Activated B cell treated with CpG ODN at 0.5 μM for 24 hours (primary cell): Measurements from ENCODE around the gene EIF1AD. TPM values are rescaled to one million over a fixed set of nuclear protein-coding genes. Genes with fewer than 3 reads are reported as not detected.

Experiments used
- ATAC-seq: fragments of 200-7000 bp; cut with Tn5 transposase; one replicate; pipeline ENCODE4 v1.10.0; 2021; ENCODE audit warnings: low read depth, mild to moderate bottlenecking, moderate library complexity
- CTCF ChIA-PET: fragments of 350-600 bp; sonication (Branson Sonifier 250); formaldehyde crosslinking; loops from one replicate; lab custom pipeline; 2021; ENCODE audit warnings: antibody characterized with exemption; lab: Charles Lee
- POLR2A ChIA-PET: fragments of 350-600 bp; sonication (Branson Sonifier 250); formaldehyde crosslinking; loops from one replicate; lab custom pipeline; 2021; ENCODE audit warnings: antibody characterized with exemption; lab: Charles Lee
- DNase-seq: peaks from one replicate; pipeline ENCODE4 v3.0.0; 2022
- H3K27ac Mint-ChIP-seq: one replicate; pipeline ENCODE4 v1.8.0; 2020; ENCODE audit warnings: mixed read lengths
- H3K27me3 Mint-ChIP-seq: one replicate; pipeline ENCODE4 v1.8.0; 2021; ENCODE audit warnings: mixed read lengths
- H3K36me3 Mint-ChIP-seq: one replicate; pipeline ENCODE4 v1.8.0; 2021; ENCODE audit warnings: low read depth, mixed read lengths
- H3K4me1 Mint-ChIP-seq: one replicate; pipeline ENCODE4 v1.8.0; 2021; ENCODE audit warnings: mixed read lengths
- H3K4me3 Mint-ChIP-seq: one replicate; pipeline ENCODE4 v1.8.0; 2020; ENCODE audit warnings: mild to moderate bottlenecking, mixed read lengths
- H3K9me3 Mint-ChIP-seq: one replicate; pipeline ENCODE4 v1.8.0; 2020; ENCODE audit warnings: mixed read lengths
- CTCF ChIP-seq: fragments of 200-600 bp; IDR thresholded peaks from one replicate; pipeline ENCODE4 v1.8.0; 2022; ENCODE audit warnings: antibody characterized with exemption, mild to moderate bottlenecking
- intact Hi-C: fragments of 100-400 bp; cut with micrococcal nuclease; formaldehyde crosslinking; loops from one replicate; pipeline ENCODE4 v1.15.1; 2024
- total RNA-seq: library from RNA; stranded (reverse); gene quantifications from 2 replicates; pipeline ENCODE4 v1.2.3, GENCODE V29; 2022

EIF1AD gene
- total RNA-seq, 1 donor from 2014 or later: 58.9 TPM

GRCh38 chr11:66020618-66021357, 18.8 kb upstream of the EIF1AD start:
- intact Hi-C loops: no loop called here
- Mint-ChIP-seq H3K9me3 (no peaks in the 10 kb centered on the region), H3K27ac (no peak overlapping the region), H3K36me3 (no peaks in the 10 kb centered on the region), H3K4me1 (peaks cover 4% of the 10 kb centered on the region), H3K27me3 (peaks cover 8% of the 10 kb centered on the region), H3K4me3 (no peak overlapping the region)
- no peak for TF ChIP-seq CTCF
- POLR2A ChIA-PET: no interaction called here
- CTCF ChIA-PET: no interaction called here
- DNase-seq (no peak), ATAC-seq (no peak)

- TF ChIP-seq CTCF: no peak
Observed at GRCh38 chr11:66020212-66020611, 18.3 kb upstream of the EIF1AD start.

GRCh38 chr11:66017321-66017720, 15.4 kb upstream of the EIF1AD start:
- no peaks in the 10 kb centered on the region for H3K36me3 Mint-ChIP-seq
- H3K4me1 Mint-ChIP-seq: no peaks in the 10 kb centered on the region
- no peaks in the 10 kb centered on the region for H3K9me3 Mint-ChIP-seq
- no peak overlapping the region for H3K4me3 Mint-ChIP-seq
- H3K27me3 Mint-ChIP-seq: peaks cover 5% of the 10 kb centered on the region
- no peak for DNase-seq
- POLR2A ChIA-PET: no interaction called here
- TF ChIP-seq CTCF: no peak
- no peak overlapping the region for H3K27ac Mint-ChIP-seq
- no peak for ATAC-seq
- intact Hi-C loops: no loop called here
- CTCF ChIA-PET: no interaction called here

More at GRCh38 chr11:66020212-66020611, 18.3 kb upstream of the EIF1AD start:
- no peak for DNase-seq
- no peak overlapping the region for H3K27ac Mint-ChIP-seq
- H3K4me3 Mint-ChIP-seq: no peak overlapping the region
- H3K4me1 Mint-ChIP-seq: peaks cover 4% of the 10 kb centered on the region
- ATAC-seq: no peak
- H3K36me3 Mint-ChIP-seq: no peaks in the 10 kb centered on the region
- H3K9me3 Mint-ChIP-seq: no peaks in the 10 kb centered on the region
- POLR2A ChIA-PET: no interaction called here
- intact Hi-C loops: no loop called here
- CTCF ChIA-PET: no interaction called here
- peaks cover 8% of the 10 kb centered on the region for H3K27me3 Mint-ChIP-seq

- Mint-ChIP-seq H3K27ac (no peak overlapping the region), H3K36me3 (no peaks in the 10 kb centered on the region), H3K4me1 (no peaks in the 10 kb centered on the region), H3K27me3 (peaks cover 5% of the 10 kb centered on the region), H3K9me3 (no peaks in the 10 kb centered on the region), H3K4me3 (no peak overlapping the region)
- no peak for ATAC-seq
- DNase-seq: no peak
- ChIA-PET CTCF (no interaction called here), POLR2A (no interaction called here)
- no peak for TF ChIP-seq CTCF
- intact Hi-C loops: no loop called here
Observed at GRCh38 chr11:66016793-66017177, 14.8 kb upstream of the EIF1AD start.

GRCh38 chr11:66015936-66016792, 14.2 kb upstream of the EIF1AD start:
- Mint-ChIP-seq H3K27ac (no peak overlapping the region), H3K36me3 (no peaks in the 10 kb centered on the region), H3K9me3 (no peaks in the 10 kb centered on the region), H3K4me3 (no peak overlapping the region), H3K4me1 (no peaks in the 10 kb centered on the region), H3K27me3 (peaks cover 9% of the 10 kb centered on the region)
- CTCF ChIA-PET: interaction anchor here (1.0 kb wide), 1 partner anchor 29 kb away, joined by 3 read pairs; no protein-coding TSS in a partner anchor
- POLR2A ChIA-PET: no interaction called here
- no peak for TF ChIP-seq CTCF
- DNase-seq: no peak
- ATAC-seq: no peak
- intact Hi-C loops: no loop called here
